GM23338 (cell line): ENCODE results near the gene EPS8L1. TPM values are rescaled to one million over a fixed set of nuclear protein-coding genes. Genes with fewer than 3 reads are reported as not detected.

ENCODE experiments used
- ATAC-seq: fragments of 200-7000 bp; cut with Tn5 transposase; 3 replicates; pipeline ENCODE4 v1.9.1; 2020
- DNase-seq: peaks from one replicate; pipeline ENCODE4 v3.0.0-alpha.2; 2015; ENCODE audit warnings: low spot score
- H2AFZ ChIP-seq: fragments of 200-600 bp; sonication (generic); 2 replicates; pipeline ENCODE4 v1.8.0; 2016; ENCODE audit warnings: antibody characterized with exemption, mild to moderate bottlenecking, moderate library complexity
- H3F3A ChIP-seq: fragments of 200-600 bp; sonication (generic); replicated peaks from 2 replicates; pipeline ENCODE4 v1.8.0; 2017; ENCODE audit warnings: antibody characterized with exemption, mixed run types, low read depth
- H3K27ac ChIP-seq: fragments of 200-600 bp; sonication (generic); 2 replicates; pipeline ENCODE4 v1.6.1; 2016; ENCODE audit warnings: low read depth
- H3K27me3 ChIP-seq: fragments of 200-600 bp; sonication (generic); 2 replicates; pipeline ENCODE4 v1.8.0; 2016; ENCODE audit warnings: mild to moderate bottlenecking, mixed run types, moderate library complexity; ENCODE audit not compliant: insufficient read depth
- H3K36me3 ChIP-seq: fragments of 200-600 bp; sonication (generic); 2 replicates; pipeline ENCODE4 v1.8.0; 2016; ENCODE audit warnings: mild to moderate bottlenecking; ENCODE audit not compliant: insufficient read depth
- H3K4me1 ChIP-seq: fragments of 200-600 bp; sonication (generic); 2 replicates; pipeline ENCODE4 v1.8.0; 2016; ENCODE audit warnings: mild to moderate bottlenecking, moderate library complexity; ENCODE audit not compliant: insufficient read depth
- H3K4me2 ChIP-seq: fragments of 200-600 bp; sonication (generic); 2 replicates; pipeline ENCODE4 v1.7.1; 2017; ENCODE audit warnings: mixed run types
- H3K4me3 ChIP-seq: fragments of 200-600 bp; sonication (generic); 2 replicates; pipeline ENCODE4 v1.6.1; 2016; ENCODE audit warnings: mixed run types
- H3K79me2 ChIP-seq: fragments of 200-600 bp; sonication (generic); replicated peaks from 2 replicates; pipeline ENCODE4 v1.8.0; 2017; ENCODE audit warnings: mild to moderate bottlenecking; ENCODE audit not compliant: insufficient read depth
- H3K9me2 ChIP-seq: fragments of 200-600 bp; sonication (generic); 2 replicates; pipeline ENCODE4 v1.8.0; 2017; ENCODE audit not compliant: insufficient read depth
- H4K20me1 ChIP-seq: fragments of 200-600 bp; sonication (generic); replicated peaks from 2 replicates; pipeline ENCODE4 v1.8.0; 2017; ENCODE audit warnings: mild to moderate bottlenecking; ENCODE audit not compliant: insufficient read depth
- H3K27ac Mint-ChIP-seq: 2 replicates; pipeline ENCODE4 v1.8.0; 2020; ENCODE audit warnings: inconsistent platforms, mild to moderate bottlenecking, moderate library complexity, mixed read lengths
- H3K27me3 Mint-ChIP-seq: 3 replicates; pipeline ENCODE4 v1.8.0; 2022; ENCODE audit warnings: low read depth, mild to moderate bottlenecking, moderate library complexity, mixed read lengths, inconsistent platforms; ENCODE audit not compliant: insufficient read depth, poor library complexity
- H3K36me3 Mint-ChIP-seq: 3 replicates; pipeline ENCODE4 v1.8.0; 2021; ENCODE audit warnings: low read depth, mild to moderate bottlenecking, inconsistent platforms, moderate library complexity, mixed read lengths
- H3K4me1 Mint-ChIP-seq: 3 replicates; pipeline ENCODE4 v1.8.0; 2020; ENCODE audit warnings: mild to moderate bottlenecking, inconsistent platforms, mixed read lengths
- H3K4me3 Mint-ChIP-seq: 3 replicates; pipeline ENCODE4 v1.8.0; 2021; ENCODE audit warnings: moderate library complexity, mild to moderate bottlenecking, inconsistent platforms, mixed read lengths
- H3K9me3 Mint-ChIP-seq: 3 replicates; pipeline ENCODE4 v1.8.0; 2020; ENCODE audit warnings: moderate library complexity, mild to moderate bottlenecking, inconsistent platforms, mixed read lengths
- CREB1 ChIP-seq: fragments of 250-450 bp; sonication (Bioruptor Pico); IDR thresholded peaks from 2 replicates; pipeline ENCODE4 v1.5.0; 2020; ENCODE audit warnings: low read depth, mild to moderate bottlenecking, moderate library complexity
- CTCF ChIP-seq, 2 experiments: fragments of 200-600 bp in 1 of 2; sonication (generic) in 1 of 2; conservative IDR thresholded peaks; 2 replicates each; pipeline versions ENCODE4 v1.5.1 to v1.6.1; 2016 to 2017; ENCODE audit warnings: antibody characterized with exemption in 2 of 2, low read depth in 2 of 2, mild to moderate bottlenecking in 2 of 2, moderate library complexity in 1 of 2
- ETS1 ChIP-seq: IDR thresholded peaks from 2 replicates; pipeline ENCODE4 v1.6.1; 2016; ENCODE audit warnings: antibody characterized with exemption
- EZH2 ChIP-seq: fragments of 200-600 bp; sonication (generic); IDR thresholded peaks from one replicate; pipeline ENCODE4 v1.8.0; 2017; ENCODE audit warnings: antibody characterized with exemption, mild to moderate bottlenecking, low read depth; ENCODE audit not compliant: unreplicated experiment
- EZH2phosphoT487 ChIP-seq: fragments of 200-600 bp; sonication (generic); IDR thresholded peaks from one replicate; pipeline ENCODE4 v1.8.1; 2018; ENCODE audit warnings: antibody characterized with exemption; ENCODE audit not compliant: unreplicated experiment
- JUNB ChIP-seq: IDR thresholded peaks from one replicate; pipeline ENCODE4 v1.6.1; 2016; ENCODE audit warnings: antibody characterized with exemption; ENCODE audit not compliant: unreplicated experiment
- NANOG ChIP-seq: IDR thresholded peaks from 2 replicates; pipeline ENCODE4 v1.6.1; 2016; ENCODE audit warnings: antibody characterized with exemption, borderline replicate concordance
- REST ChIP-seq: IDR thresholded peaks from one replicate; pipeline ENCODE4 v1.6.1; 2018; ENCODE audit warnings: antibody characterized with exemption; ENCODE audit not compliant: unreplicated experiment
- STAT1 ChIP-seq: IDR thresholded peaks from one replicate; pipeline ENCODE4 v1.6.1; 2016; ENCODE audit warnings: antibody characterized with exemption; ENCODE audit not compliant: unreplicated experiment
- ZNF462 ChIP-seq: fragments of 250-450 bp; sonication (Bioruptor Pico); IDR thresholded peaks from 2 replicates; pipeline ENCODE4 v1.5.0; 2020; ENCODE audit warnings: mild to moderate bottlenecking, moderate library complexity
- polyA plus RNA-seq: library from polyadenylated mRNA; unstranded; fragments of >200 nt; fragmentation: Nextera tagmentation; extraction: Ambion mirVana; gene quantifications from 2 replicates; pipeline ENCODE4 v1.2.1, GENCODE V29; 2016
- total RNA-seq: library from RNA; depleted of rRNA; stranded (reverse); fragments of >200 nt; shearing (Covaris generic); gene quantifications from 2 replicates; pipeline ENCODE4 v1.2.3, GENCODE V29; 2014

EPS8L1 gene
- total and polyA plus RNA-seq, 2 experiments from 2014 or later, result 47.5 to 51.2 TPM

- peaks cover 54% of the 10 kb centered on the region for H3K27me3 Mint-ChIP-seq
- H3K27ac Mint-ChIP-seq, result no peak overlapping the region
- peaks cover 45% of the 10 kb centered on the region for H3K4me1 Mint-ChIP-seq
- H3K9me2 ChIP-seq, result no peaks in the 10 kb centered on the region
- H3K4me3 ChIP-seq, result peak overlapping the region; percentile 85
- DNase-seq (no peak), ATAC-seq (no peak)
- H3K4me2 ChIP-seq, result peak overlapping the region; percentile 99
- H3K79me2 ChIP-seq, result no peaks in the 10 kb centered on the region
- H3K4me1 ChIP-seq, result peaks cover 26% of the 10 kb centered on the region; the same call in 1 of the 2 replicates
- no peaks in the 10 kb centered on the region for H3K36me3 ChIP-seq
- peaks cover 10% of the 10 kb centered on the region; the same call in 2 of the 3 replicates for H3K9me3 Mint-ChIP-seq
- H3K36me3 Mint-ChIP-seq, result peaks cover 14% of the 10 kb centered on the region; the same call in 2 of the 3 replicates
- peaks cover 13% of the 10 kb centered on the region for H3F3A ChIP-seq
- H3K27ac ChIP-seq, result no peak overlapping the region
- peaks cover 3% of the 10 kb centered on the region; the same call in 1 of the 2 replicates for H4K20me1 ChIP-seq
- H2AFZ ChIP-seq, result no peak overlapping the region
- H3K4me3 Mint-ChIP-seq, result peak overlapping the region; percentile 88
- TF ChIP-seq ZNF462 (CRISPR knock-in tag), result no peak
- TF ChIP-seq CREB1, result no peak
- TF ChIP-seq JUNB, result no peak
- TF ChIP-seq EZH2phosphoT487, result no peak
- no peak for TF ChIP-seq REST
- no peak for TF ChIP-seq NANOG
- TF ChIP-seq STAT1, result no peak
- TF ChIP-seq ETS1, result no peak
- TF ChIP-seq CTCF (conservative IDR thresholded peaks at IDR 0.05; ENCODE audit: low read depth in 2 of 2), result no peak
- no peak for TF ChIP-seq EZH2
- H3K27me3 ChIP-seq, result peaks cover 32% of the 10 kb centered on the region
Observed at GRCh38 chr19:55079400-55080038, 3.9 kb downstream of the EPS8L1 start.
